NB4 (cell line): ENCODE data around the gene PCNT.

Source experiments
- MYC ChIP-seq: IDR thresholded peaks from 2 replicates; pipeline ENCODE4 v1.6.1; 2011; ENCODE audit warnings: low read depth, low read length
- POLR2A ChIP-seq: IDR thresholded peaks from 2 replicates; pipeline ENCODE4 v1.6.1; 2011; ENCODE audit warnings: mild to moderate bottlenecking; ENCODE audit not compliant: insufficient read length; ENCODE audit errors: extremely low read depth
- TF ChIP-seq, protein P1 (sequence below): IDR thresholded peaks from one replicate; pipeline ENCODE4 v1.5.1; 2012; ENCODE audit warnings: low read depth, low read length
- TF ChIP-seq, protein P2 (sequence below): IDR thresholded peaks from 2 replicates; pipeline ENCODE4 v1.6.1; 2011; ENCODE audit warnings: low read depth, low read length

DNA sequence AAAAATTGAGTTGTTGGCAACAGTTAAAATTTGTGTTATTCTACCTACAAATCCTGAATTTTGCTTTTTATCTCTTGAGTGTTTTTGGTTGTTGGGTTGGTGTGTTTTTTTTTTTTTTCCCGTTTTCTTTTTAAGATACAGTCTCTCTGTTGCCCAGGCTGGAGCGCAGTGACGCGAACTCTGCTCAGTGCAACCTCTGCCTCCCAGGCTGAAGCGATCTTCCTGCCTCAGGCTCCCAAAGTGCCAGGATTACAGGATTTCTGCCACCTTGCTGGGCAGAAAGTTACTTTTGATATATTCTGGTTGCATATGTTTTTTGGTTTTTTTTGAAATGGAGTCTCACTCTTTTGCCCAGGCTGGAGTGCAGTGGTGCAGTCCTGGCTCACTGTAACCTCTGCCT is 4.2 kb downstream of the PCNT start:
- TF ChIP-seq, protein P1, sequence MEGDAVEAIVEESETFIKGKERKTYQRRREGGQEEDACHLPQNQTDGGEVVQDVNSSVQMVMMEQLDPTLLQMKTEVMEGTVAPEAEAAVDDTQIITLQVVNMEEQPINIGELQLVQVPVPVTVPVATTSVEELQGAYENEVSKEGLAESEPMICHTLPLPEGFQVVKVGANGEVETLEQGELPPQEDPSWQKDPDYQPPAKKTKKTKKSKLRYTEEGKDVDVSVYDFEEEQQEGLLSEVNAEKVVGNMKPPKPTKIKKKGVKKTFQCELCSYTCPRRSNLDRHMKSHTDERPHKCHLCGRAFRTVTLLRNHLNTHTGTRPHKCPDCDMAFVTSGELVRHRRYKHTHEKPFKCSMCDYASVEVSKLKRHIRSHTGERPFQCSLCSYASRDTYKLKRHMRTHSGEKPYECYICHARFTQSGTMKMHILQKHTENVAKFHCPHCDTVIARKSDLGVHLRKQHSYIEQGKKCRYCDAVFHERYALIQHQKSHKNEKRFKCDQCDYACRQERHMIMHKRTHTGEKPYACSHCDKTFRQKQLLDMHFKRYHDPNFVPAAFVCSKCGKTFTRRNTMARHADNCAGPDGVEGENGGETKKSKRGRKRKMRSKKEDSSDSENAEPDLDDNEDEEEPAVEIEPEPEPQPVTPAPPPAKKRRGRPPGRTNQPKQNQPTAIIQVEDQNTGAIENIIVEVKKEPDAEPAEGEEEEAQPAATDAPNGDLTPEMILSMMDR: no peak
- TF ChIP-seq POLR2A: no peak
- TF ChIP-seq, protein P2, sequence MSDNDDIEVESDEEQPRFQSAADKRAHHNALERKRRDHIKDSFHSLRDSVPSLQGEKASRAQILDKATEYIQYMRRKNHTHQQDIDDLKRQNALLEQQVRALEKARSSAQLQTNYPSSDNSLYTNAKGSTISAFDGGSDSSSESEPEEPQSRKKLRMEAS: no peak
- TF ChIP-seq MYC: no peak
